ENCODE measurements around the gene STUB1.

The STUB1 gene

DNA sequence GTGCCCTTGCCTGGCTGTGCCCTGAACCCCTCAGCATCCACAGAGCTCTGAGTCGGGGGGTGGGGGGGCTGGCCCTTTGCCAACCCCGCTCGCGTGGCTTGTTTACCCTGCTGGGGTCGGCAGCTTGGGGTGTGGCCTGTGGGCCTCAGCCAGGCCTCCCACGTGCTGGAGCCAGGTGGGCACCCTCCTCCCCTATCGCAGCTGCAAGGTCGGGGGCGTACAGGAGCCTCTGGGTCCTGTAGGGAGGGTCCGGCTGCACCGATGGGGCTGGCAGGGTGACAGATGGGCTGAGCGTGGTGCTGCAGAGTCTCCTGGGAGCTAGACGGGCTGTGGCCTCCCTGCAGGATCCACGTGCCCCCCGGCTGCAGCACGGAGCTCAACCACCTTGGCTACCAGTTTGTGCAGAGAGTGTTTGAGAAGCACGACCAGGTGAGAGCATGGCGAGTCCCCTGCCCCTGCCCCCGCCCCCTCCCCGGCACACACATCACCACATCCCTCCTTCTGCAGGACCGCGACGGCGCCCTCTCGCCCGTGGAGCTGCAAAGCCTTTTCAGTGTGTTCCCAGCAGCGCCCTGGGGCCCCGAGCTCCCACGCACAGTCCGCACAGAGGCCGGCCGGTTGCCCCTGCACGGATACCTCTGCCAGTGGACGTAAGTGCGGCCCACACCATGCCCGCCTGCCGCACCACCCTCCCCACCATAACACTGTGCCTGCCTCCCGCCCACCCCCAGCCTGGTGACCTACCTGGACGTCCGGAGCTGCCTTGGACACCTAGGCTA, 8.7 kb upstream of the STUB1 start:
- TF ChIP-seq, protein P1, sequence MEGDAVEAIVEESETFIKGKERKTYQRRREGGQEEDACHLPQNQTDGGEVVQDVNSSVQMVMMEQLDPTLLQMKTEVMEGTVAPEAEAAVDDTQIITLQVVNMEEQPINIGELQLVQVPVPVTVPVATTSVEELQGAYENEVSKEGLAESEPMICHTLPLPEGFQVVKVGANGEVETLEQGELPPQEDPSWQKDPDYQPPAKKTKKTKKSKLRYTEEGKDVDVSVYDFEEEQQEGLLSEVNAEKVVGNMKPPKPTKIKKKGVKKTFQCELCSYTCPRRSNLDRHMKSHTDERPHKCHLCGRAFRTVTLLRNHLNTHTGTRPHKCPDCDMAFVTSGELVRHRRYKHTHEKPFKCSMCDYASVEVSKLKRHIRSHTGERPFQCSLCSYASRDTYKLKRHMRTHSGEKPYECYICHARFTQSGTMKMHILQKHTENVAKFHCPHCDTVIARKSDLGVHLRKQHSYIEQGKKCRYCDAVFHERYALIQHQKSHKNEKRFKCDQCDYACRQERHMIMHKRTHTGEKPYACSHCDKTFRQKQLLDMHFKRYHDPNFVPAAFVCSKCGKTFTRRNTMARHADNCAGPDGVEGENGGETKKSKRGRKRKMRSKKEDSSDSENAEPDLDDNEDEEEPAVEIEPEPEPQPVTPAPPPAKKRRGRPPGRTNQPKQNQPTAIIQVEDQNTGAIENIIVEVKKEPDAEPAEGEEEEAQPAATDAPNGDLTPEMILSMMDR (IDR thresholded peaks at IDR 0.05; ENCODE audit: low read depth, low read length) = no peak
- DNase-seq (ENCODE audit: low read depth in 2 of 2) = no peak
- no peak overlapping the region for H3K4me3 ChIP-seq (replicated peaks in 1 of 2; ENCODE audit: low read depth in 2 of 2, low read length in 2 of 2)

DNA sequence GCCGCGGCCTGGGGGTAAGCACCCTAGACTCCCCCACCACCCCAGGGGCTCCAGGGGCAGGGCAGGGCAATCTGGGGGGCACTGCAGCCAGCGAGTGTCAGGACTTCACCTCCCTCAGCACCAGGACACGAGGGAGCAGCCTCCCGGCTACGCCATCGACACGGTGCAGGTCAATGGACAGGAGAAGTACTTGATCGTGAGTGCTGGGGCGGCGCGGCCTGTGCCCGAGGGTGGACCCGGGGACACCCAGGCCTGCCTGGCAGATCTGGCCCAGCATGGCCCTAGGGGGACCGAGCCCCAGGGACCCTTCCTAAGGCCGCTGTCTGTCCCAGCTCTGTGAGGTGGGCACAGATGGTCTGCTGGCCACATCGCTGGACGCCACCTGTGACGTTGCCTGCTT, 7.8 kb upstream of the STUB1 start:
- no peak overlapping the region for H3K4me3 ChIP-seq (replicated peaks in 1 of 2; ENCODE audit: low read depth in 2 of 2, low read length in 2 of 2)
- TF ChIP-seq, protein P1 (IDR thresholded peaks at IDR 0.05; ENCODE audit: low read depth, low read length) = no peak
- no peak for DNase-seq (ENCODE audit: low read depth in 2 of 2)

DNA sequence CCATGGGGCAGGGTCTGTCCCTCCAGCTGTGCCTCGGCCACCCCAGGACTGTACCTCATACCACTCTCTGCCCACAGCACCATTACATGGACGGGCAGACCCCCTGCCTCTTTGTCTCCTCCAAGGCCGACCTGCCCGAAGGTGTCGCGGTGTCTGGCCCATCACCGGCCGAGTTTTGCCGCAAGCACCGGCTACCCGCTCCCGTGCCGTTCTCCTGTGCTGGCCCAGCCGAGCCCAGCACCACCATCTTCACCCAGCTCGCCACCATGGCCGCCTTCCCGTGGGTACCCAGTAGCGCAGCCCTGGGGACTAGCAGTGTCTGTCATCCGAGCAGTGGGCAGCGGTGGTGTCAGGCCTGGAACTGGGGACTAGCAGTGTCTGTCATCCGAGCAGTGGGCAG, 7.4 kb upstream of the STUB1 start:
- H3K4me3 ChIP-seq (replicated peaks in 1 of 2; ENCODE audit: low read depth in 2 of 2, low read length in 2 of 2) = no peak overlapping the region
- TF ChIP-seq, protein P1 (IDR thresholded peaks at IDR 0.05; ENCODE audit: low read depth, low read length) = no peak
- no peak for DNase-seq (ENCODE audit: low read depth in 2 of 2)

DNA sequence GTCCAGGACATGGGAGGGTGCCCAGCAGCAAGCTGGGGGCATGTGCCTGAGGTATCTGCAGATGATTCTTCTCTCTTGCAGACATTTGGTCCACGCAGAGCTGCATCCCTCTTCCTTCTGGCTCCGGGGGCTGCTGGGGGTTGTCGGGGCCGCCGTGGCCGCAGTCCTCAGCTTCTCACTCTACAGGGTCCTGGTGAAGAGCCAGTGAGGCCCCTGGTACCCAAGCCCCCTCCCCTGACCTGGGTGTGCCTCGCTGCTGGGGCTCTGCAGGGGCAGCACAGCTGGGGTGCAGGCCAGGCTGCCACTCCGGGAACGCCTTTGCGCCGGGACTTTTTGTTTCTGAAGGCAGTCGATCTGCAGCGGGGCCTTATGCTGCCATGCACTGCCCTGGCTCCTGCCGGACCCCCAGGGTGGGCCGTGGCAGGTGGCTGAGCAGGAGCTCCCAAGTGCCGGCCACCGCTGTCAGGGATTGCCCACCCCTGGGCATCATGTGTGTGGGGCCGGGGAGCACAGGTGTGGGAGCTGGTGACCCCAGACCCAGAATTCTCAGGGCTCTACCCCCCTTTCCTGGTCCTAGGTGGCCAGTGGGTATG, 6.7 kb upstream of the STUB1 start:
- TF ChIP-seq, protein P1 (IDR thresholded peaks at IDR 0.05; ENCODE audit: low read depth, low read length) = no peak
- no peak overlapping the region for H3K4me3 ChIP-seq (replicated peaks in 1 of 2; ENCODE audit: low read depth in 2 of 2, low read length in 2 of 2)
- DNase-seq (ENCODE audit: low read depth in 2 of 2) = no peak

DNA sequence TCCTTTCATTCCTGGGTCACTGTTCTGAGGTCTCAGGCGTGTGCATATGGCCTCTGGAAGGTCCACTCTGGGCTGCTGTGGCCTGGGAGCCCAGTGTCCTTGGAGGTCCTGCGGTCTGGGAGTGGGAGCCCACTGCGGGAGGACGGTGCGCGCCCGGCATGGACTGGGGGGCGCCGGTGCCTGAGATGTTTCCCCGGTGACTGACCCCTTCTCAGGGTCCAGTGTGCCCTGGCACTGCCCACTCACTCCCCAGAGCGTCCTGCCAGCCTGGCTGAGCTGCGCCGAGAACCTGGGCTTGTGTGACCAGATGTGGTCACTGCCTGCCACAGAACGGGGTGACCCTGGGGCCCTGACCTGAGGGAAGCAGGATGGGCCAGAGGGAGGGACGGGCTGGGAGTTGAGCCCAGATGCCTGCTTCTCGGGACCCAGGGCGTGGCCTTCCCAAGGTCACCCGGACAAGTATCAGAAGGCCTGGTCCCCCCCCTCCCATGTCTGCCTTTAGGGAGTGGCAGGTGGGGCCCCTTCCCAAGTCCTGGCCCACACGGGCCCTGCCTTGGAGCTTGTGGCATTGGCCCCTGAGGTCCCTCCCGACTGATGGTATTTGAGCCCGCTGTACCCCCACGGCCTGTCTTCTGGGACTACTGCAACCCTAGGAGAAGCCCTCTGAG, 5.9 kb upstream of the STUB1 start:
- H3K4me3 ChIP-seq (replicated peaks in 1 of 2; ENCODE audit: low read depth in 2 of 2, low read length in 2 of 2) = no peak overlapping the region
- no peak for DNase-seq (ENCODE audit: low read depth in 2 of 2)

DNA sequence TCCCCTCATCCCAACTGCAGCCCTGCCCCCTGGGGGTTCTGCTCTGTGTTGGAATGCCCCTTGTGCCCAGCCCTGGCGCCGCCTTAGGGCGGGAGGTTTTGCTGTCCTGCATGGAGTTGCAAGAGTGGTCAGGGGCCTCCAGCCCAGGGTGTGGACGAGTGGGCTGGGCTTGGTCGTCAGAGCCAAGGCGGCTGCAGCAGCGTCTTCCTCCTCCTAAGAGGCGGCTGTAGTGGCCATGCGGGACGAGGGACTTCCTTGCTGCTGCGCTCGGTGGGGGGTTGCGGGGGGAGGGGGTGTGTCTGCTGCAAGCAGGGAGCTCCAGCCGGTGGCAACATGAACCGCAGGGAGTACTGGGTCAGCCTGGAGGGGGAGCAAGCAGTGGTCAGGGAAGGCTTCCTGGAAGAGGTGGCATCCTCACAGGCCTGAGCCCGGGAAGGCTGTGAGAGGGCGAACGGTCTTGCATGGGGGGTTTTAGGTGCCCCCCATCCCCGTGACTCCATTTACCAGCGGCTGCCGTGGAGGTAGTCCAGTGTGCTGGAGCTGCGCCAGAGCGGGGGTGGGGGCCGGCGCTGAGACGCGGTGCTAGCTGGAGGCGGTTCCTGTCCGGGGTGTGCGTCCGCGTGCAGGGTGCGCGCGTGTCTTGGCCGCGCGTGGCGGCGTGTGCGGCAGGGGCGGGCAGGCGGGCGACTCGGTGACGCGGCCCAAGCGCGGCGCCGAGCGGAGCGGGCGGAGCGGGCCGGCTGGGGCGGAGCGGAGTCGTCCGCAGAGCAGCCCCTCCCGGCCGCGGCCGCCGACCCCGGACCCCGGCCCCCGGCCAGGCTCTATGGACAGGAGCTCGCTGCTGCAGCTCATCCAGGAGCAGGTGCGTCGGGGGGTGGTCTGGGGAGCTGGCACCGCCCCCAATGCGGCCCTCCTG, 5.0 kb upstream of the STUB1 start, which contains the start of gene RHBDL1:
RHBDL1 (plus strand) TSS at position 704 of the 916 bp plus-strand sequence; CDS start at position 824, 120 bp downstream.
- peak; percentile 33 to 34 for DNase-seq (ENCODE audit: low read depth in 2 of 2)
- TF ChIP-seq, protein P1 (IDR thresholded peaks at IDR 0.05; ENCODE audit: low read depth, low read length) = no peak
- H3K4me3 ChIP-seq (replicated peaks in 1 of 2; ENCODE audit: low read depth in 2 of 2, low read length in 2 of 2) = peak within 1 kb of the TSS; percentile 34 to 35

More for the DNA sequence above, 5.9 kb upstream of the STUB1 start:
- TF ChIP-seq, protein P1 (IDR thresholded peaks at IDR 0.05; ENCODE audit: low read depth, low read length) = no peak

All from cardiac fibroblast (primary cell).